HG03060 (cell line): ENCODE results near the gene TTC21B.

Experiments
- ATAC-seq: cut with Tn5 transposase; IDR thresholded peaks from one replicate; pipeline ENCODE4 v1.9.1; 2021; ENCODE audit warnings: low read depth, moderate number of reproducible peaks; ENCODE audit not compliant: unreplicated experiment

The TTC21B gene

GRCh38 chr2:165840333-165840958, 113.1 kb downstream of the TTC21B start:
- no peak for ATAC-seq

DNA sequence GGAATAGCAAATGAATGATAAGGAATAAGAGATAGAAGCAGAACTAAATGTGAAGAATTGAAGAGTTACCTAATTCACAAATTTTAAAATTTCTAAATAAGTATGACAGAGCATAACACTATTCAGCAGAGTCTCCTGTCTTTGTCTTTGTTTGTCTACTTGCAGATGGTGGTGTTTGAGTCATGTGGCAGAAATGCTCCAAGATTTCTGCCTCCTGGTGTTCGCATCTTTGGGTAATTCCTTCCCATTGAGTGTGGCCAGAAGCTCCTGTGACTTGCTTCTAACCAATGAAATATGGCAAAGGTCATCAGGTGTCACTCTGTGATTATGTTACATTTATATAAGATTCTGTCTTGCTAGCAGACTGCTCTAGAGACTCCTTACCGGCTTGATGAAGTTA, 114.0 kb downstream of the TTC21B start:
- ATAC-seq, result no peak

DNA sequence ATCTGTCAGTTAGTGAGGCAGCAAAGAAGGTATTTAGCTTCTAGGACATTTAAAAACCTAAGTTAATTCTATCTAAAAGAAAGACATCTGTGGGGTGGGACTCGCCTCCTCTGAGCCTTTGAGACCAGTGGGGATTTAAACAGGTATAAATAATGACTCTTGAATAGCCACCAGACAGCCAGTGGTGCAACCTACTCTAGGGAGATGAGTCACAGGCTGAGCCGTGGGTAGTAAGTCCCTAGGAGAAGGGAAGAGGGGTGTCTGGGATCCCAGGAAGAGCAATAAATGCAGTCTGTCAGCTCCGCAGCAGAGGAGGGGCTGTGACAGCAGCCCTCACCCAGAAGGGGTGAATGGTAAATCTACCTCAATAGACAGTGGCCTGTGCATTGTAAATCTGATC, 116.5 kb downstream of the TTC21B start:
- no peak for ATAC-seq

- no peak for ATAC-seq
These were observed 118.2 kb downstream of the TTC21B start for GRCh38 chr2:165835363-165835762.

GRCh38 chr2:165833156-165833555, 120.4 kb downstream of the TTC21B start:
- no peak for ATAC-seq

- ATAC-seq, result no peak
These were observed 125.7 kb downstream of the TTC21B start for GRCh38 chr2:165827921-165828276.

- ATAC-seq, result no peak
These were observed 126.3 kb downstream of the TTC21B start for GRCh38 chr2:165827016-165827920.

DNA sequence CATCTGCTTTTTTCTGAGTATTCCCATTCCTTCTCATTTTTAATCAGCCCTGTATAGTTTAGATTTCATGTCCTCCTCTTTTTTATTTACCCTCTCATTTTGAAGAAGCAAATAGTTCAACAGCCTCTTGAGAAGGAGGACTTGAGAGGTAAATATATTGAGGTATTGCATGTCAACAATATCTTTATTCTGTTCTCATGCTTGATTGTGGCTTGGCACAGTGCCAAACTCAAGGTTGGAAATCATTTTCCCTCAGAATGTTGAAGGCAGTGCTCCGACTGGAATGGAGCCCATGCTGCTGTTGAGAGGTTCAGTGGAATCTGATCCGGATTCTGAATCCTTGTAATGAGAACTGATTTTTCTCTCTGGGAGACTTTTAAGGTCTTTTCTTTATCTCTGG, 128.5 kb downstream of the TTC21B start:
- ATAC-seq, result no peak
